Measurements from ENCODE around the gene ANKRD55.

DNA sequence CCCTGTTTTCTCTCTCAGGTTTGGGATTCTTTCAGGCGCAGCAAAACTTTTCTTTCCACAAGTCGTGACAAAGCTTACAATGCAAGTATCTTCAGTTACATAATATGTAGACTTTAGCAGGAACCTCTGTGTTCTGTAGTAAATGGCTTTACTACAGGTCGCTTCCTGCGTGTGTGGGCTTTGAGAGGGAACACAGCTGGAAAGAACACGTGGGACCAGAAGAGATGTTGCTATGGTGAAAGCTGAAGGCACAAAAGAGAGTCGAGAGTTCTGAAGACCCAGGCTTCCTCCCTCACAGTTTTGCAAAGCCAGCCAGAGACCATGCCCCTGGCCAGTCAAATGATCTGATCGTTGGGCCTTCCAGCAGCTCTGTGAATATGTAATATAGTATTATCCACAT lies 4.0 kb downstream of the ANKRD55 start:
- TF ChIP-seq, protein P1, sequence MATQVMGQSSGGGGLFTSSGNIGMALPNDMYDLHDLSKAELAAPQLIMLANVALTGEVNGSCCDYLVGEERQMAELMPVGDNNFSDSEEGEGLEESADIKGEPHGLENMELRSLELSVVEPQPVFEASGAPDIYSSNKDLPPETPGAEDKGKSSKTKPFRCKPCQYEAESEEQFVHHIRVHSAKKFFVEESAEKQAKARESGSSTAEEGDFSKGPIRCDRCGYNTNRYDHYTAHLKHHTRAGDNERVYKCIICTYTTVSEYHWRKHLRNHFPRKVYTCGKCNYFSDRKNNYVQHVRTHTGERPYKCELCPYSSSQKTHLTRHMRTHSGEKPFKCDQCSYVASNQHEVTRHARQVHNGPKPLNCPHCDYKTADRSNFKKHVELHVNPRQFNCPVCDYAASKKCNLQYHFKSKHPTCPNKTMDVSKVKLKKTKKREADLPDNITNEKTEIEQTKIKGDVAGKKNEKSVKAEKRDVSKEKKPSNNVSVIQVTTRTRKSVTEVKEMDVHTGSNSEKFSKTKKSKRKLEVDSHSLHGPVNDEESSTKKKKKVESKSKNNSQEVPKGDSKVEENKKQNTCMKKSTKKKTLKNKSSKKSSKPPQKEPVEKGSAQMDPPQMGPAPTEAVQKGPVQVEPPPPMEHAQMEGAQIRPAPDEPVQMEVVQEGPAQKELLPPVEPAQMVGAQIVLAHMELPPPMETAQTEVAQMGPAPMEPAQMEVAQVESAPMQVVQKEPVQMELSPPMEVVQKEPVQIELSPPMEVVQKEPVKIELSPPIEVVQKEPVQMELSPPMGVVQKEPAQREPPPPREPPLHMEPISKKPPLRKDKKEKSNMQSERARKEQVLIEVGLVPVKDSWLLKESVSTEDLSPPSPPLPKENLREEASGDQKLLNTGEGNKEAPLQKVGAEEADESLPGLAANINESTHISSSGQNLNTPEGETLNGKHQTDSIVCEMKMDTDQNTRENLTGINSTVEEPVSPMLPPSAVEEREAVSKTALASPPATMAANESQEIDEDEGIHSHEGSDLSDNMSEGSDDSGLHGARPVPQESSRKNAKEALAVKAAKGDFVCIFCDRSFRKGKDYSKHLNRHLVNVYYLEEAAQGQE (IDR thresholded peaks at IDR 0.05; ENCODE audit: insufficient read depth in 1 of 2, low read depth in 2 of 2, low read length in 2 of 2) = no peak
- TF ChIP-seq POLR2AphosphoS5 (IDR thresholded peaks at IDR 0.05; ENCODE audit: low read depth, low read length) = no peak
- TF ChIP-seq TAF1 (IDR thresholded peaks at IDR 0.05; ENCODE audit: borderline replicate concordance, insufficient read depth, low read length) = no peak
- no peak for TF ChIP-seq SIN3A (IDR thresholded peaks at IDR 0.05; ENCODE audit: borderline replicate concordance, insufficient read depth, low read length)
- no peak for TF ChIP-seq FOXP2 (optimal IDR thresholded peaks at IDR 0.05; ENCODE audit: borderline replicate concordance, extremely low read depth, extremely low read length, insufficient read depth)
